OCI-LY3 (cell line): ENCODE data around the gene FOXK2.

ENCODE experiments used
- CTCF ChIP-seq: fragments of 200-600, 300-600 bp; sonication (generic); IDR thresholded peaks from 2 replicates; pipeline ENCODE4 v1.5.1; 2014; ENCODE audit warnings: antibody characterized with exemption, low read length, low read depth
- EZH2phosphoT487 ChIP-seq: fragments of 200-600 bp; shearing (Covaris generic); IDR thresholded peaks from 2 replicates; pipeline ENCODE4 v1.6.1; 2018; ENCODE audit warnings: antibody characterized with exemption, mixed run types, low read depth

GRCh38 chr17:82529914-82530300, 10.4 kb downstream of the FOXK2 start:
- TF ChIP-seq CTCF (no peak), EZH2phosphoT487 (no peak)
